GM12892 (cell line): Measurements from ENCODE around the gene DEPP1.

Experiments used
- POLR2A ChIP-seq: IDR thresholded peaks from 2 replicates; pipeline ENCODE4 v1.6.1; 2011; ENCODE audit warnings: low read depth, low read length, control low read depth
- POLR2AphosphoS5 ChIP-seq: IDR thresholded peaks from 2 replicates; pipeline ENCODE4 v1.6.1; 2011; ENCODE audit warnings: low read depth, low read length, control low read depth
- TAF1 ChIP-seq: IDR thresholded peaks from 2 replicates; pipeline ENCODE4 v1.6.1; 2011; ENCODE audit warnings: low read depth, mild to moderate bottlenecking, control low read depth, low read length, borderline replicate concordance

- TF ChIP-seq POLR2A, result no peak
- TF ChIP-seq POLR2AphosphoS5, result no peak
- TF ChIP-seq TAF1, result no peak
Observed at GRCh38 chr10:45000138-45000751, 21.6 kb upstream of the DEPP1 start.
